HepG2 (cell line): ENCODE data around the gene COL9A3. TPM values are rescaled to one million over a fixed set of nuclear protein-coding genes. Genes with fewer than 3 reads are reported as not detected.

Source experiments
- ARID4A ChIP-seq: sonication (generic); formaldehyde crosslinking; IDR thresholded peaks from 2 replicates; pipeline ENCODE4 v1.5.0; 2020; ENCODE audit warnings: mild to moderate bottlenecking, missing genetic modification reagents, borderline replicate concordance
- KLF9 ChIP-seq: IDR thresholded peaks from 2 replicates; pipeline ENCODE4 v1.6.1; 2016; ENCODE audit warnings: low read depth
- SRY ChIP-seq: sonication (generic); formaldehyde crosslinking; IDR thresholded peaks from 2 replicates; pipeline ENCODE4 v1.8.0; 2022; ENCODE audit warnings: mild to moderate bottlenecking, missing genetic modification reagents
- ZC3H13 ChIP-seq: sonication (generic); formaldehyde crosslinking; IDR thresholded peaks from 2 replicates; pipeline ENCODE4 v1.8.1; 2023; ENCODE audit warnings: mild to moderate bottlenecking, missing genetic modification reagents, moderate library complexity
- ZNF343 ChIP-seq: sonication (generic); formaldehyde crosslinking; IDR thresholded peaks from 2 replicates; pipeline ENCODE4 v1.4.0; 2020; ENCODE audit warnings: mild to moderate bottlenecking, missing genetic modification reagents
- ZNF430 ChIP-seq: sonication (generic); formaldehyde crosslinking; IDR thresholded peaks from 2 replicates; pipeline ENCODE4 v1.9.0; 2021; ENCODE audit warnings: mild to moderate bottlenecking, missing genetic modification reagents
- polyA plus RNA-seq, 8 experiments: library from polyadenylated mRNA; depleted of rRNA in 3 of 8; stranded (reverse) in 7 of 8; unstranded in 1 of 8; fragments of >200 nt; fragmentation: Illumina TruSeq in 4 of 8; extraction: Trizol in 4 of 8; gene quantifications; 2 replicates each; pipeline versions ENCODE4 v1.2.1 to v1.2.3, GENCODE V29; 2011 to 2016; ENCODE audit warnings: low read depth in 4 of 8, missing spikeins in 1 of 8, mixed read lengths in 1 of 8; ENCODE audit not compliant: insufficient read depth in 1 of 8
- total RNA-seq, 5 experiments: library from RNA; depleted of rRNA; stranded (reverse); fragments of >200 nt; fragmentation: Illumina TruSeq; extraction: Trizol; gene quantifications; 2 replicates each; pipeline ENCODE4 v1.2.3, GENCODE V29; 2016; ENCODE audit warnings: low read depth in 1 of 5
- TF ChIP-seq, protein P1 (sequence below): sonication (generic); formaldehyde crosslinking; IDR thresholded peaks from 2 replicates; pipeline ENCODE4 v1.4.0; 2020; ENCODE audit warnings: missing genetic modification reagents, mild to moderate bottlenecking, borderline replicate concordance

The COL9A3 gene
- total and polyA plus RNA-seq, 2 of the 13 experiments (the other 11 are each of a cell fraction or from before 2014, with no cell fraction given): 155 to 204 TPM

DNA sequence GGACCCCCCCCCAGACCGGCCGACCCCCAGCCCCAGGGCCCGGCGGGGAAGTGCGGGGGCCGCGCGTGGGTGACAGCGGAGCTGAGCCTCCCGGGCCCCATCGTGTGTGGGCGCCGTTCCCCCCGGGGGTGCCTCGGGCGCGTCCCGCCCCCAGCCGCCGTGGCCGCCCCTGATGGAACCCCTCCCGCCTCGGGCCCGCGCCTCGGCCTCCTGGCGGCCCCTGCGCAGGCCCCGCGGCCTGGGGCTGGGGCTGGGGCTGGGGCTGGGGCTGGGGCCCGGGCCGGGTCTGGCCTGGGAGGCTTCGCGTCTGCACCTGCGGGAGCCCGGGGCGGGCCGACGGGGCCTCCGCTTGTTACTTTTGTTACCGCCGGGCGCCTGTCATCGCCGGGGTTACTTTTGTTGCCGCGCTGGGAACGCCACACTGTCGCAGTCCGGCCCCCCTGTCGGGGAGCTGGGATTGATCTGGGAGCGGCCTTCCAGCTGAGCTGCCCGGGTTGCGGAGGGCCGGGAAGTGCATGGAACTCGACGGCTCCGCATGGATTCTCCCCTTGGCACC lies 11.6 kb upstream of the COL9A3 start (continued):
- TF ChIP-seq, protein P1, sequence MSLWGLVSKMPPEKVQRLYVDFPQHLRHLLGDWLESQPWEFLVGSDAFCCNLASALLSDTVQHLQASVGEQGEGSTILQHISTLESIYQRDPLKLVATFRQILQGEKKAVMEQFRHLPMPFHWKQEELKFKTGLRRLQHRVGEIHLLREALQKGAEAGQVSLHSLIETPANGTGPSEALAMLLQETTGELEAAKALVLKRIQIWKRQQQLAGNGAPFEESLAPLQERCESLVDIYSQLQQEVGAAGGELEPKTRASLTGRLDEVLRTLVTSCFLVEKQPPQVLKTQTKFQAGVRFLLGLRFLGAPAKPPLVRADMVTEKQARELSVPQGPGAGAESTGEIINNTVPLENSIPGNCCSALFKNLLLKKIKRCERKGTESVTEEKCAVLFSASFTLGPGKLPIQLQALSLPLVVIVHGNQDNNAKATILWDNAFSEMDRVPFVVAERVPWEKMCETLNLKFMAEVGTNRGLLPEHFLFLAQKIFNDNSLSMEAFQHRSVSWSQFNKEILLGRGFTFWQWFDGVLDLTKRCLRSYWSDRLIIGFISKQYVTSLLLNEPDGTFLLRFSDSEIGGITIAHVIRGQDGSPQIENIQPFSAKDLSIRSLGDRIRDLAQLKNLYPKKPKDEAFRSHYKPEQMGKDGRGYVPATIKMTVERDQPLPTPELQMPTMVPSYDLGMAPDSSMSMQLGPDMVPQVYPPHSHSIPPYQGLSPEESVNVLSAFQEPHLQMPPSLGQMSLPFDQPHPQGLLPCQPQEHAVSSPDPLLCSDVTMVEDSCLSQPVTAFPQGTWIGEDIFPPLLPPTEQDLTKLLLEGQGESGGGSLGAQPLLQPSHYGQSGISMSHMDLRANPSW: 0 out of 2 replicates have a peak, but pooled peaks have one; percentile 1
- 0 out of 2 replicates have a peak, but pooled peaks have one; percentile 19 for TF ChIP-seq ZNF430 (CRISPR knock-in tag)
- 0 out of 2 replicates have a peak, but pooled peaks have one; percentile 19 for TF ChIP-seq SRY (CRISPR knock-in tag)
- TF ChIP-seq ZC3H13 (CRISPR knock-in tag): 0 out of 2 replicates have a peak, but pooled peaks have one; percentile 44
- TF ChIP-seq ZNF343 (CRISPR knock-in tag): no peak
- 0 out of 2 replicates have a peak, but pooled peaks have one; percentile 5 for TF ChIP-seq KLF9
- no peak for TF ChIP-seq ARID4A (CRISPR knock-in tag)
